Measurements from ENCODE around the gene SPINK5.

DNA sequence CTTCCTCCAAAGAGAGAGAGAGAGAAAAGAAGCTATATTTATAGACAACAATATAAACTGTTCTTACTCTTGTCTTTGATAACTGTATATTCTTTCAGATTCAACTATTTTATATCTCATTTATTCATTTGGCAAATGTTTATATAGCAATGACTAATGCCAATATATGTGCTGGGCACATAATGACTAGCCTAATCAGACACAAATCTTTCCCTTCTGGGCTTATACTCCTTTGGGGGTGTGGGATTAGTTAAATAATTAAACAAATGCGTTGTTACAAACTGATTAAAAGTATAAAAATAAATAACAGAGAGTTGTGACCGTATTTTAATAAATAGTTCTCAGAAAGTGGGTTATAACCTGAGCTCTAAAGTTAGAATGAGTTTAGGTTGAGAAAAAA lies 108.6 kb downstream of the SPINK5 start:
- TF ChIP-seq, protein P1, sequence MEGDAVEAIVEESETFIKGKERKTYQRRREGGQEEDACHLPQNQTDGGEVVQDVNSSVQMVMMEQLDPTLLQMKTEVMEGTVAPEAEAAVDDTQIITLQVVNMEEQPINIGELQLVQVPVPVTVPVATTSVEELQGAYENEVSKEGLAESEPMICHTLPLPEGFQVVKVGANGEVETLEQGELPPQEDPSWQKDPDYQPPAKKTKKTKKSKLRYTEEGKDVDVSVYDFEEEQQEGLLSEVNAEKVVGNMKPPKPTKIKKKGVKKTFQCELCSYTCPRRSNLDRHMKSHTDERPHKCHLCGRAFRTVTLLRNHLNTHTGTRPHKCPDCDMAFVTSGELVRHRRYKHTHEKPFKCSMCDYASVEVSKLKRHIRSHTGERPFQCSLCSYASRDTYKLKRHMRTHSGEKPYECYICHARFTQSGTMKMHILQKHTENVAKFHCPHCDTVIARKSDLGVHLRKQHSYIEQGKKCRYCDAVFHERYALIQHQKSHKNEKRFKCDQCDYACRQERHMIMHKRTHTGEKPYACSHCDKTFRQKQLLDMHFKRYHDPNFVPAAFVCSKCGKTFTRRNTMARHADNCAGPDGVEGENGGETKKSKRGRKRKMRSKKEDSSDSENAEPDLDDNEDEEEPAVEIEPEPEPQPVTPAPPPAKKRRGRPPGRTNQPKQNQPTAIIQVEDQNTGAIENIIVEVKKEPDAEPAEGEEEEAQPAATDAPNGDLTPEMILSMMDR (conservative IDR thresholded peaks at IDR 0.05; ENCODE audit: low read length) = no peak
- no peak for TF ChIP-seq EZH2phosphoT487 (IDR thresholded peaks at IDR 0.05; ENCODE audit: borderline replicate concordance)

All from Loucy (cell line).